HepG2 (cell line): ENCODE measurements around the gene BRPF1. TPM values are rescaled to one million over a fixed set of nuclear protein-coding genes. Genes with fewer than 3 reads are reported as not detected.

ENCODE experiments used
- ELK4 ChIP-seq: sonication (generic); formaldehyde crosslinking; IDR thresholded peaks from 2 replicates; pipeline ENCODE4 v1.9.0; 2021; ENCODE audit warnings: missing genetic modification reagents, borderline replicate concordance
- FLYWCH1 ChIP-seq: sonication (generic); formaldehyde crosslinking; IDR thresholded peaks from 2 replicates; pipeline ENCODE4 v1.8.1; 2023; ENCODE audit warnings: mild to moderate bottlenecking, missing genetic modification reagents
- NR2F1 ChIP-seq, 2 experiments: fragments of 450-650 bp in 1 of 2; formaldehyde crosslinking in 1 of 2; IDR thresholded peaks; 2 replicates each; pipeline versions ENCODE4 v1.5.0 to v1.6.1; 2016 to 2020; ENCODE audit warnings: mild to moderate bottlenecking in 1 of 2, missing compliant biosample characterization in 1 of 2, missing genetic modification reagents in 1 of 2, moderate library complexity in 1 of 2
- RBM22 ChIP-seq: fragments of 200-400 bp; formaldehyde crosslinking; optimal IDR thresholded peaks from 2 replicates; pipeline ENCODE3; 2017; ENCODE audit warnings: mild to moderate bottlenecking, low read length, moderate library complexity
- STAG1 ChIP-seq: sonication (generic); formaldehyde crosslinking; IDR thresholded peaks from 2 replicates; pipeline ENCODE4 v1.4.0; 2020; ENCODE audit warnings: missing genetic modification reagents
- ZFP36 ChIP-seq: fragments of 150-350 bp; IDR thresholded peaks from 2 replicates; pipeline ENCODE4 v1.6.1; 2018; ENCODE audit warnings: borderline replicate concordance, low read length, low read depth; ENCODE audit not compliant: partially characterized antibody
- ZNF232 ChIP-seq: sonication (generic); formaldehyde crosslinking; IDR thresholded peaks from 2 replicates; pipeline ENCODE4 v1.4.0; 2020; ENCODE audit warnings: missing genetic modification reagents, borderline replicate concordance
- ZNF280B ChIP-seq: sonication (generic); formaldehyde crosslinking; IDR thresholded peaks from 2 replicates; pipeline ENCODE4 v1.5.0; 2020; ENCODE audit warnings: missing genetic modification reagents, mild to moderate bottlenecking, borderline replicate concordance
- ZNF407 ChIP-seq: sonication (generic); formaldehyde crosslinking; IDR thresholded peaks from one replicate; pipeline ENCODE4 v1.5.1; 2020; ENCODE audit warnings: mild to moderate bottlenecking, missing genetic modification reagents; ENCODE audit errors: not compliant biosample characterization
- ZNF878 ChIP-seq: sonication (generic); formaldehyde crosslinking; IDR thresholded peaks from 2 replicates; pipeline ENCODE4 v1.8.1; 2023; ENCODE audit warnings: mild to moderate bottlenecking, missing genetic modification reagents, moderate library complexity
- polyA plus RNA-seq, 8 experiments: library from polyadenylated mRNA; depleted of rRNA in 3 of 8; stranded (reverse) in 7 of 8; unstranded in 1 of 8; fragments of >200 nt; fragmentation: Illumina TruSeq in 4 of 8; extraction: Trizol in 4 of 8; gene quantifications; 2 replicates each; pipeline versions ENCODE4 v1.2.1 to v1.2.3, GENCODE V29; 2011 to 2016; ENCODE audit warnings: low read depth in 4 of 8, missing spikeins in 1 of 8, mixed read lengths in 1 of 8; ENCODE audit not compliant: insufficient read depth in 1 of 8
- total RNA-seq, 5 experiments: library from RNA; depleted of rRNA; stranded (reverse); fragments of >200 nt; fragmentation: Illumina TruSeq; extraction: Trizol; gene quantifications; 2 replicates each; pipeline ENCODE4 v1.2.3, GENCODE V29; 2016; ENCODE audit warnings: low read depth in 1 of 5

Gene BRPF1
- total and polyA plus RNA-seq, 2 of the 13 experiments (the other 11 are each of a cell fraction or from before 2014, with no cell fraction given), result 7.3 to 10.0 TPM

- TF ChIP-seq ZNF407 (no peak), STAG1 (CRISPR knock-in tag) (no peak), NR2F1 (CRISPR knock-in tag; IDR thresholded peaks at IDR 0.05) (no peak), ZFP36 (no peak), FLYWCH1 (CRISPR knock-in tag) (no peak), ZNF878 (no peak), ZNF280B (no peak), ZNF232 (CRISPR knock-in tag) (no peak), ELK4 (CRISPR knock-in tag) (no peak), RBM22 (no peak)
Measured at GRCh38 chr3:9687514-9687913, 44.0 kb upstream of the BRPF1 start (continued).
